Raji (cell line): ENCODE results near the gene MCOLN1.
A peak's percentile ranks its signal among the peaks of the same experiment; 100 is the strongest.

Experiments
- POLR2A ChIP-seq: IDR thresholded peaks from 2 replicates; pipeline ENCODE4 v1.6.1; 2011; ENCODE audit warnings: low read depth, low read length, control low read depth; ENCODE audit not compliant: insufficient read depth

MCOLN1 gene

GRCh38 chr19:7528192-7528519 lies 5.7 kb downstream of the MCOLN1 start:
- TF ChIP-seq POLR2A: no peak

DNA sequence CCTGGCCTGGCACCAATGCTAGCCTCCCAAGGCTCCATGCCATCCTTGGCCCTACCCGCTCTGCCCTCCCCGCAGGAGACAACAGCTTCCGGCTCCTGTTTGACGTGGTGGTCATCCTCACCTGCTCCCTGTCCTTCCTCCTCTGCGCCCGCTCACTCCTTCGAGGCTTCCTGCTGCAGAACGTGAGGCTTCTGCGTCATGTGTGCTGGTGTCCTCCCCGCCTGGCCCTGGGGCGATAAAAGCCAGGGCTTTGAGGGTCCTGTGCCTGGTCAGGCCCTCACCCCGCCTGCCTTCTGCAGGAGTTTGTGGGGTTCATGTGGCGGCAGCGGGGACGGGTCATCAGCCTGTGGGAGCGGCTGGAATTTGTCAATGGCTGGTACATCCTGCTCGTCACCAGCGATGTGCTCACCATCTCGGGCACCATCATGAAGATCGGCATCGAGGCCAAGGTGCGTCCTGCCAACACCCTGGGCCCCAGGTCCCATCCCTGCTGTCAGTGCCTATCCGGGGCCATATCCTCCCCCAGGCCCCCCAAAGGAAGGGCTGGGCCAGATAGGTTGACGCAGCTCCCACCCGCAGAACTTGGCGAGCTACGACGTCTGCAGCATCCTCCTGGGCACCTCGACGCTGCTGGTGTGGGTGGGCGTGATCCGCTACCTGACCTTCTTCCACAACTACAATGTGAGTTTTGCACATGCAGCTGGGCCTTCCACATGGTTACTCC lies 6.3 kb downstream of the MCOLN1 start:
- TF ChIP-seq POLR2A: no peak

DNA sequence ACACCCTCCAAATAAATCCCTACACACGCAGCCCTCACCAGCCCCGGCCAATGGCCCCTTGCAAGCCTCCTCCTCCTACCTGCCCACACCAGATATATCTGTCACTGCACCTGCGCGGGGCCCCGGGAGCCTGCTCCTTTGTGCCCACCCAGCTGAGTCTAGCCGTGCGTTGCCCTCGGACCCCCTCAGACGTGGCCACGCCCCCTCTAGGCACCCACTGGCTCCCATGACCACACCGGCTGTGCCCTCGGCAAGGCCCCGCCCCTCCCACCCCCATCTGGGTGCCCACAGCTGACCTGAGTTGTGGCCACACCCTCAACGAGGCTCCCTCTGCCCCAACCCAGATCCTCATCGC lies 6.8 kb downstream of the MCOLN1 start:
- TF ChIP-seq POLR2A: no peak

GRCh38 chr19:7529610-7530490 lies 7.4 kb downstream of the MCOLN1 start:
- TF ChIP-seq POLR2A: no peak

DNA sequence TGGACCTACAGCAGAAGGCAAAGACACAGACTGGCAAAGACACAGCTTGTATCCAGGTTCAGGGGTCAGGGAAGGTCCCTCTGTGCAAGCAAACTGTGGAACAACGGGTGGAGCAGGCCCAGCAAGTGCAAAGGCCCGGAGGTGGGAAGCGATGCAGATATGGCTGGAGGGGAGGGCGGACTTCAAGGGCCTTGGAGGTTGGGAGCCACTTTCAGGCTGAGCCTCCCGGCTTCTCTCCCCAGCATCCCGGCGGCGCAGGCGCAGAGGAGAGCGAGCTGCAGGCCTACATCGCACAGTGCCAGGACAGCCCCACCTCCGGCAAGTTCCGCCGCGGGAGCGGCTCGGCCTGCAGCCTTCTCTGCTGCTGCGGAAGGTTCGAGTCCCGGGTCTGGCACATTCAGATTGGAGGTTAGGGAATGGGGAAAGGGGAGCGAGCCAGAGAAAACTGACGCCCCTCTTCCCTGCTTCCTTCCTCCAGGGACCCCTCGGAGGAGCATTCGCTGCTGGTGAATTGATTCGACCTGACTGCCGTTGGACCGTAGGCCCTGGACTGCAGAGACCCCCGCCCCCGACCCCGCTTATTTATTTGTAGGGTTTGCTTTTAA lies 11.0 kb downstream of the MCOLN1 start:
- TF ChIP-seq POLR2A: no peak

GRCh38 chr19:7533925-7534480 lies 11.6 kb downstream of the MCOLN1 start:
- TF ChIP-seq POLR2A: peak; percentile 41

DNA sequence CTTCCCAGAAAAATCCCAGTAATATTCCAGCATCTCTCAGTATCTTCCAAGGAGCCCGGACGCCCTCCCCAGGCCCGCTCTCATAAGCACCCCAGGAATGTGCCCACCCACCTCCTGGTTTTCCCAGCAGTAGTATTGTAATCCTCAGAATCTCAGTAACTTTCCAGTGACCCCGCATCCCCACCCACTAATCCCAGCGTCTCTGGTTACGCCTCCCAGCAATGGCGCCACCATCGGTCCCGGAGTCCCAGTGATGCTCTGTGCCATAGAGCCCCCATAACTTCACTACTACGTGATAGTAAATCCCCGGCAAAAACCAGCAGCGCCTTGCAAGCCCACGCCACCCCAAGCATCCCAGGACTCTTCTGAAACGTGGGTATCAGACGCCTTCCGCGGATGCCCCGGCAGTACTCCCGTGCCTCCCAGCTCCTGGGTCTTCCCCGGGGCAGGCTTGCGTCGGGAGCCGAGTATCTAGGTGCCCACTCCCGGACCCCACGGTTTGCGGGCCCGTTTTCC lies 12.2 kb downstream of the MCOLN1 start:
- peak; percentile 14; the same call in 1 of the 2 replicates for TF ChIP-seq POLR2A

- TF ChIP-seq POLR2A: peak; percentile 73
Observed at GRCh38 chr19:7535047-7535997, 12.9 kb downstream of the MCOLN1 start, which contains the start of gene PNPLA6. Gene PNPLA6, plus strand, starts transcription at chr19:7535717. Its CDS starts 72 bp downstream, at chr19:7535789.

GRCh38 chr19:7535998-7536695 lies 13.7 kb downstream of the MCOLN1 start:
- no peak for TF ChIP-seq POLR2A

GRCh38 chr19:7539827-7540425 lies 17.5 kb downstream of the MCOLN1 start:
- no peak for TF ChIP-seq POLR2A

- no peak for TF ChIP-seq POLR2A
Observed at GRCh38 chr19:7540761-7541474, 18.5 kb downstream of the MCOLN1 start.

DNA sequence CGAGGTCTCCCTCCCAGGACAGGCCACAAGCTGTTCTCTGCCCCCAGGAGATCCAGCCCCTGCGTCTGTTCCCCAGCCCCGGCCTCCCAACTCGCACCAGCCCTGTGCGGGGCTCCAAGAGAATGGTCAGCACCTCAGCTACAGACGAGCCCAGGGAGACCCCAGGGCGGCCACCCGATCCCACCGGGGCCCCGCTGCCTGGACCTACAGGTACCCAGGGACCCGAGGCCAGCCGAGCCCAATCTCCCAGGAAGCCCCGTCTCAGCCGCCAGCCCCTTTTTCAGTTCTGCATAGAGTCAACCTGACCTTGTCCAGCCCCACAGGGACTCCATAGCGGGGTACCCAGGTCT lies 19.0 kb downstream of the MCOLN1 start:
- TF ChIP-seq POLR2A: no peak
